ENCODE data around the gene KREMEN1.

KREMEN1 gene

GRCh38 chr22:29136782-29137700, 64.2 kb downstream of the KREMEN1 start:
- no peak for DNase-seq

- no peak for DNase-seq
Observed at GRCh38 chr22:29138556-29139305, 65.9 kb downstream of the KREMEN1 start.

GRCh38 chr22:29139965-29140782, 67.3 kb downstream of the KREMEN1 start:
- DNase-seq, result no peak

GRCh38 chr22:29141078-29141688, 68.3 kb downstream of the KREMEN1 start:
- no peak for DNase-seq

GRCh38 chr22:29142116-29142515, 69.3 kb downstream of the KREMEN1 start:
- no peak for DNase-seq

GRCh38 chr22:29143941-29144785, 71.3 kb downstream of the KREMEN1 start:
- DNase-seq, result peak; percentile 8

- no peak for DNase-seq
Observed at GRCh38 chr22:29144786-29145160, 71.9 kb downstream of the KREMEN1 start.

GRCh38 chr22:29145321-29146072, 72.7 kb downstream of the KREMEN1 start:
- DNase-seq, result no peak

- DNase-seq, result no peak
Observed at GRCh38 chr22:29146091-29146560, 73.3 kb downstream of the KREMEN1 start.

GRCh38 chr22:29146771-29147170, 73.9 kb downstream of the KREMEN1 start:
- DNase-seq, result no peak

- no peak for DNase-seq
Observed at GRCh38 chr22:29147331-29147899, 74.6 kb downstream of the KREMEN1 start.

GRCh38 chr22:29148036-29148435, 75.2 kb downstream of the KREMEN1 start:
- DNase-seq, result no peak

- no peak for DNase-seq
Observed at GRCh38 chr22:29148826-29149225, 76.0 kb downstream of the KREMEN1 start.

GRCh38 chr22:29149841-29150555, 77.2 kb downstream of the KREMEN1 start:
- DNase-seq, result no peak

GRCh38 chr22:29150701-29151100, 77.9 kb downstream of the KREMEN1 start:
- DNase-seq, result no peak

- no peak for DNase-seq
Observed at GRCh38 chr22:29151316-29151715, 78.5 kb downstream of the KREMEN1 start.

- DNase-seq, result no peak
Observed at GRCh38 chr22:29152045-29152953, 79.5 kb downstream of the KREMEN1 start.

GRCh38 chr22:29152954-29153719, 80.3 kb downstream of the KREMEN1 start:
- no peak for DNase-seq

All from NCI-H774 (cell line).